K562 (cell line): ENCODE measurements around the gene ZNF385C. TPM values are rescaled to one million over a fixed set of nuclear protein-coding genes. Genes with fewer than 3 reads are reported as not detected.

Experiments used
- ATAC-seq: fragments of 200-7000 bp; cut with Tn5 transposase; 3 replicates; pipeline ENCODE4 v1.9.1; 2020; ENCODE audit warnings: moderate library complexity
- BruUV-seq: library from RNA; stranded (reverse); fragments of 400-500 nt; replicated peaks from 2 replicates; lab custom pipeline; 2021; lab: Mats Ljungman, UMichigan
- CTCF ChIA-PET: fragments of 300-600 bp; formaldehyde crosslinking; extraction: SDS; loops from one replicate; lab custom pipeline; 2021; ENCODE audit warnings: low intra/inter-chr PET ratio; lab: Yijun Ruan, JAX
- POLR2A ChIA-PET: fragments of 300-600, 350-650 bp; sonication (Branson Sonifier 250); formaldehyde crosslinking; extraction: SDS; loops from one replicate; lab custom pipeline; 2021; ENCODE audit warnings: antibody characterized with exemption, inconsistent platforms; lab: Yijun Ruan, JAX
- DNase-seq, 4 experiments: peaks; one replicate each; pipeline versions ENCODE4 v3.0.0 to v3.0.0-alpha.2; 2011 to 2018; ENCODE audit warnings: low spot score in 3 of 4, mixed read lengths in 3 of 4; ENCODE audit errors: extremely low read depth in 1 of 4
- FAIRE-seq: peaks from 2 replicates; lab custom pipeline; 2011; peaks lifted over from hg19 to GRCh38; lab: Jason Lieb, UNC
- H2AFZ ChIP-seq: 2 replicates; pipeline ENCODE4 v1.6.0; 2011; ENCODE audit warnings: low read depth, low read length, control low read depth, inconsistent platforms
- H3K27ac ChIP-seq: fragments of 200-600 bp; 3 replicates; pipeline ENCODE4 v1.8.0; 2011; ENCODE audit warnings: low read depth, mild to moderate bottlenecking, control low read depth, inconsistent platforms, low read length, moderate library complexity, mixed read lengths; ENCODE audit errors: extremely low read depth
- H3K27me3 ChIP-seq, 2 experiments: fragments of 300-600 bp in 1 of 2; 2 replicates in 1 of 2; 3 replicates in 1 of 2; pipeline versions ENCODE4 v1.6.0 to v1.8.0; 2011; ENCODE audit warnings: inconsistent platforms in 2 of 2, low read length in 2 of 2, mild to moderate bottlenecking in 1 of 2, mixed read lengths in 1 of 2, moderate library complexity in 1 of 2; ENCODE audit not compliant: control insufficient read depth in 2 of 2, insufficient read depth in 2 of 2
- H3K36me3 ChIP-seq: fragments of 300-600 bp; 3 replicates; pipeline ENCODE4 v1.8.0; 2011; ENCODE audit warnings: mild to moderate bottlenecking, low read length, inconsistent platforms; ENCODE audit not compliant: control insufficient read depth, insufficient read depth
- H3K4me1 ChIP-seq, 2 experiments: fragments of 200-600 bp in 1 of 2; replicated peaks in 1 of 2; 2 replicates in 1 of 2; 3 replicates in 1 of 2; pipeline versions ENCODE4 v1.5.1 to v1.8.0; 2011; ENCODE audit warnings: inconsistent platforms in 2 of 2, low read length in 2 of 2, mild to moderate bottlenecking in 1 of 2, mixed read lengths in 1 of 2, moderate library complexity in 1 of 2; ENCODE audit not compliant: control insufficient read depth in 2 of 2, insufficient read depth in 2 of 2
- H3K4me2 ChIP-seq: 2 replicates; pipeline ENCODE4 v1.6.1; 2011; ENCODE audit warnings: low read length, control low read depth, inconsistent platforms, mixed read lengths; ENCODE audit not compliant: insufficient read depth
- H3K4me3 ChIP-seq: fragments of 200-600 bp; sonication (generic), shearing (Covaris generic); 2 replicates; pipeline ENCODE4 v1.5.1; 2016; ENCODE audit warnings: control low read depth, inconsistent platforms
- H3K79me2 ChIP-seq: fragments of 200-600 bp; 3 replicates; pipeline ENCODE4 v1.8.0; 2011; ENCODE audit warnings: low read length, inconsistent platforms; ENCODE audit not compliant: control insufficient read depth, insufficient read depth
- H3K9ac ChIP-seq, 2 experiments: 2 replicates each; pipeline versions ENCODE4 v1.6.0 to v1.6.1; 2011; ENCODE audit warnings: low read depth in 2 of 2, low read length in 2 of 2, control low read depth in 1 of 2, inconsistent platforms in 1 of 2, mild to moderate bottlenecking in 1 of 2, mixed read lengths in 1 of 2; ENCODE audit not compliant: insufficient read depth in 1 of 2
- H3K9me1 ChIP-seq: one replicate; pipeline ENCODE4 v1.6.0; 2011; ENCODE audit warnings: inconsistent platforms, mild to moderate bottlenecking, low read length, moderate library complexity; ENCODE audit not compliant: control insufficient read depth, insufficient read depth
- H3K9me3 ChIP-seq: replicated peaks from 2 replicates; pipeline ENCODE4 v1.5.1; 2011; ENCODE audit warnings: low read depth, low read length, inconsistent platforms; ENCODE audit not compliant: control insufficient read depth, insufficient read depth
- H4K20me1 ChIP-seq: replicated peaks from 2 replicates; pipeline ENCODE4 v1.6.1; 2011; ENCODE audit warnings: low read length, inconsistent platforms, mixed read lengths; ENCODE audit not compliant: control insufficient read depth, insufficient read depth
- E2F3 ChIP-seq: fragments of 250-450 bp; sonication (Bioruptor Pico); IDR thresholded peaks from 2 replicates; pipeline ENCODE4 v1.4.0; 2020; ENCODE audit warnings: mild to moderate bottlenecking
- HIVEP1 ChIP-seq: fragments of 250-450 bp; sonication (Bioruptor Pico); IDR thresholded peaks from 2 replicates; pipeline ENCODE4 v1.4.0; 2020; ENCODE audit warnings: mild to moderate bottlenecking
- KLF1 ChIP-seq: fragments of 450-650 bp; IDR thresholded peaks from 2 replicates; pipeline ENCODE4 v1.6.1; 2016; ENCODE audit warnings: missing genetic modification characterization, missing compliant biosample characterization
- MCM7 ChIP-seq, 2 experiments: fragments of 450-650 bp; IDR thresholded peaks; 2 replicates each; pipeline ENCODE4 v1.6.1; 2016 to 2018
- NELFE ChIP-seq: IDR thresholded peaks from 2 replicates; pipeline ENCODE4 v1.6.1; 2011; ENCODE audit warnings: mild to moderate bottlenecking; ENCODE audit not compliant: insufficient read depth, insufficient read length
- NEUROD1 ChIP-seq: fragments of 150-350 bp; IDR thresholded peaks from 2 replicates; pipeline ENCODE4 v1.6.1; 2014; ENCODE audit warnings: borderline replicate concordance, low read length, low read depth; ENCODE audit not compliant: partially characterized antibody
- NRF1 ChIP-seq, 2 experiments: fragments of 450-650 bp; IDR thresholded peaks in 1 of 2; conservative IDR thresholded peaks in 1 of 2; 2 replicates each; pipeline ENCODE4 v1.6.1; 2014; ENCODE audit warnings: mild to moderate bottlenecking in 2 of 2
- RCOR1 ChIP-seq, 2 experiments: IDR thresholded peaks; 2 replicates each; pipeline ENCODE4 v1.6.1; 2012; ENCODE audit warnings: low read depth in 2 of 2, low read length in 2 of 2, borderline replicate concordance in 1 of 2, improper control_type of control experiment in 1 of 2
- ZNF217 ChIP-seq: sonication (generic); formaldehyde crosslinking; IDR thresholded peaks from 2 replicates; pipeline ENCODE4 v1.8.0; 2022; ENCODE audit warnings: mild to moderate bottlenecking, missing genetic modification reagents
- ZNF586 ChIP-seq: fragments of 450-650 bp; formaldehyde crosslinking; conservative IDR thresholded peaks from 2 replicates; pipeline ENCODE4 v1.4.0; 2020; ENCODE audit warnings: mild to moderate bottlenecking, moderate library complexity
- WGBS: fragments of 100-300 bp; shearing (Covaris generic); methylation state at CpG from one replicate; pipeline ENCODE4 v1.1.6; 2016; ENCODE audit warnings: low coverage, mixed read lengths; ENCODE audit not compliant: insufficient coverage; ENCODE audit errors: missing lambda C conversion rate; 5-methylcytosine and 5-hydroxymethylcytosine counted together
- in situ Hi-C: fragments of 300-500 bp; cut with MboI; formaldehyde crosslinking; loops from 4 replicates; pipeline ENCODE4 v1.15.0; 2018; ENCODE audit warnings: inconsistent platforms, mixed read lengths
- intact Hi-C: fragments of 100-400 bp; cut with micrococcal nuclease; formaldehyde crosslinking; loops from 2 replicates; pipeline ENCODE4 v1.14.2; 2022
- polyA plus RNA-seq, 8 experiments: library from polyadenylated mRNA; depleted of rRNA in 4 of 8; stranded (reverse) in 5 of 8; unstranded in 3 of 8; fragments of >200 nt; fragmentation: Nextera tagmentation in 2 of 8; fragmentation: Illumina TruSeq in 1 of 8; extraction: Ambion mirVana in 2 of 8; extraction: Trizol in 1 of 8; gene quantifications; 2 replicates each; pipeline versions ENCODE4 v1.2.1 to v1.2.3, GENCODE V29; 2011 to 2014; ENCODE audit warnings: inconsistent platforms in 1 of 8, missing spikeins in 1 of 8
- total RNA-seq, 7 experiments: library from RNA; depleted of rRNA in 6 of 7; stranded (reverse); fragments of >200 nt in 6 of 7; fragmentation: Illumina TruSeq in 2 of 7; extraction: Trizol in 2 of 7; gene quantifications; 2 replicates each; pipeline versions ENCODE4 v1.2.1 to v1.2.3, GENCODE V29; 2011 to 2021; ENCODE audit warnings: low replicate concordance in 1 of 7
- TF ChIP-seq, protein P1 (sequence below): fragments of 250-450 bp; sonication (Bioruptor Pico); IDR thresholded peaks from 2 replicates; pipeline ENCODE4 v1.8.0; 2022; ENCODE audit warnings: inconsistent platforms
- TF ChIP-seq, protein P2 (sequence below): sonication (generic); formaldehyde crosslinking; IDR thresholded peaks from 2 replicates; pipeline ENCODE4 v1.8.0; 2022; ENCODE audit warnings: mild to moderate bottlenecking, missing genetic modification reagents
- TF ChIP-seq, protein P3 (sequence below), 3 experiments: IDR thresholded peaks in 2 of 3; conservative IDR thresholded peaks in 1 of 3; 2 replicates each; pipeline ENCODE4 v1.5.1; 2011 to 2012; ENCODE audit warnings: low read length in 3 of 3, mild to moderate bottlenecking in 3 of 3, control low read depth in 2 of 3, improper control_type of control experiment in 1 of 3, inconsistent platforms in 1 of 3, low read depth in 1 of 3, mixed read lengths in 1 of 3, moderate library complexity in 1 of 3; ENCODE audit not compliant: insufficient read depth in 2 of 3
- TF ChIP-seq, protein P4 (sequence below): sonication (generic); formaldehyde crosslinking; IDR thresholded peaks from 2 replicates; pipeline ENCODE4 v1.8.1; 2022; ENCODE audit warnings: missing genetic modification reagents

ZNF385C gene
- total and polyA plus RNA-seq, 9 of the 15 experiments (the other 6 are each of a cell fraction or from before 2014, with no cell fraction given): 0.03 to 0.35 (median 0.18) TPM; not detected in 1

DNA sequence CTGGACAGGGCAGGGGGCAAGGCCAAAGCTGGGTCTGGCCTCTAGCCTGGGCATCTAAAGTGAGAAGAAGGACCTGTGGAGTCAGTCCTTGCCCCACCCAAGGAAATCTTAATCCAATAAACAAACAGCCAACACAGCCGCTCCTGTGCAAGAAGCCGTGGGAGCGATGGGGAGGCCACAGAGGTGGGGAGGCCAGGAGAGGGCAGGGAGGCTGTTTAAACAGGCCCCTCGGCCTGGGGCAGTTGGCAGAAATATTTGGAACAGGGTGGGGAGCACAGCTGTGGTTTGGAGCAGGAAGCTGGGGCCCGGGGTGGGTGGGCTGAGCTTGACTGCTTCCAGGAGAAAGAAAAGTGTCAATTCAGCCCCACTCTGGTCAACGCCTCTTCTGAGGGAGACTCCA is 5.3 kb downstream of the ZNF385C start:
- H4K20me1 ChIP-seq: no peaks in the 10 kb centered on the region; the same call in 1 of the 2 replicates
- ChIA-PET CTCF (no interaction called here), POLR2A (interaction anchor here (0.5 to 1.7 kb wide), 2 partner anchors 11 to 224 kb away, joined by 4 to 5 read pairs; no protein-coding TSS in a partner anchor)
- no peaks in the 10 kb centered on the region for H3K36me3 ChIP-seq
- H2AFZ ChIP-seq: no peak overlapping the region
- no peak overlapping the region for H3K4me3 ChIP-seq
- H3K27me3 ChIP-seq: peaks cover 0 to 19% of the 10 kb centered on the region in 2 experiments; a peak in 2 of 5 replicates
- no peaks in the 10 kb centered on the region for H3K9me3 ChIP-seq
- no peak overlapping the region for H3K27ac ChIP-seq
- intact Hi-C loops (no loop called here), in situ Hi-C loops (no loop called here)
- DNase-seq: no peak
- BruUV-seq: no TSS peak
- no peaks in the 10 kb centered on the region for H3K9me1 ChIP-seq
- H3K4me1 ChIP-seq: peaks cover 21 to 35% of the 10 kb centered on the region in 2 experiments
- no peak overlapping the region for H3K9ac ChIP-seq
- no peak for FAIRE-seq
- no peak overlapping the region for H3K4me2 ChIP-seq
- 71% methylated on average over 5 of the region's 6 CpGs for WGBS
- no peak for ATAC-seq
- no peaks in the 10 kb centered on the region for H3K79me2 ChIP-seq
- TF ChIP-seq E2F3 (CRISPR knock-in tag): no peak
- TF ChIP-seq, protein P1, sequence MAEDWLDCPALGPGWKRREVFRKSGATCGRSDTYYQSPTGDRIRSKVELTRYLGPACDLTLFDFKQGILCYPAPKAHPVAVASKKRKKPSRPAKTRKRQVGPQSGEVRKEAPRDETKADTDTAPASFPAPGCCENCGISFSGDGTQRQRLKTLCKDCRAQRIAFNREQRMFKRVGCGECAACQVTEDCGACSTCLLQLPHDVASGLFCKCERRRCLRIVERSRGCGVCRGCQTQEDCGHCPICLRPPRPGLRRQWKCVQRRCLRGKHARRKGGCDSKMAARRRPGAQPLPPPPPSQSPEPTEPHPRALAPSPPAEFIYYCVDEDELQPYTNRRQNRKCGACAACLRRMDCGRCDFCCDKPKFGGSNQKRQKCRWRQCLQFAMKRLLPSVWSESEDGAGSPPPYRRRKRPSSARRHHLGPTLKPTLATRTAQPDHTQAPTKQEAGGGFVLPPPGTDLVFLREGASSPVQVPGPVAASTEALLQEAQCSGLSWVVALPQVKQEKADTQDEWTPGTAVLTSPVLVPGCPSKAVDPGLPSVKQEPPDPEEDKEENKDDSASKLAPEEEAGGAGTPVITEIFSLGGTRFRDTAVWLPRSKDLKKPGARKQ (CRISPR knock-in tag): no peak
- TF ChIP-seq KLF1: no peak
- TF ChIP-seq NEUROD1: no peak
- no peak for TF ChIP-seq ZNF586
- no peak for TF ChIP-seq RCOR1 (IDR thresholded peaks at IDR 0.05; ENCODE audit: borderline replicate concordance in 1 of 2, low read depth in 2 of 2, low read length in 2 of 2)
- TF ChIP-seq MCM7 (IDR thresholded peaks at IDR 0.05): no peak
- no peak for TF ChIP-seq NELFE
- TF ChIP-seq HIVEP1 (CRISPR knock-in tag): no peak
- TF ChIP-seq, protein P2, sequence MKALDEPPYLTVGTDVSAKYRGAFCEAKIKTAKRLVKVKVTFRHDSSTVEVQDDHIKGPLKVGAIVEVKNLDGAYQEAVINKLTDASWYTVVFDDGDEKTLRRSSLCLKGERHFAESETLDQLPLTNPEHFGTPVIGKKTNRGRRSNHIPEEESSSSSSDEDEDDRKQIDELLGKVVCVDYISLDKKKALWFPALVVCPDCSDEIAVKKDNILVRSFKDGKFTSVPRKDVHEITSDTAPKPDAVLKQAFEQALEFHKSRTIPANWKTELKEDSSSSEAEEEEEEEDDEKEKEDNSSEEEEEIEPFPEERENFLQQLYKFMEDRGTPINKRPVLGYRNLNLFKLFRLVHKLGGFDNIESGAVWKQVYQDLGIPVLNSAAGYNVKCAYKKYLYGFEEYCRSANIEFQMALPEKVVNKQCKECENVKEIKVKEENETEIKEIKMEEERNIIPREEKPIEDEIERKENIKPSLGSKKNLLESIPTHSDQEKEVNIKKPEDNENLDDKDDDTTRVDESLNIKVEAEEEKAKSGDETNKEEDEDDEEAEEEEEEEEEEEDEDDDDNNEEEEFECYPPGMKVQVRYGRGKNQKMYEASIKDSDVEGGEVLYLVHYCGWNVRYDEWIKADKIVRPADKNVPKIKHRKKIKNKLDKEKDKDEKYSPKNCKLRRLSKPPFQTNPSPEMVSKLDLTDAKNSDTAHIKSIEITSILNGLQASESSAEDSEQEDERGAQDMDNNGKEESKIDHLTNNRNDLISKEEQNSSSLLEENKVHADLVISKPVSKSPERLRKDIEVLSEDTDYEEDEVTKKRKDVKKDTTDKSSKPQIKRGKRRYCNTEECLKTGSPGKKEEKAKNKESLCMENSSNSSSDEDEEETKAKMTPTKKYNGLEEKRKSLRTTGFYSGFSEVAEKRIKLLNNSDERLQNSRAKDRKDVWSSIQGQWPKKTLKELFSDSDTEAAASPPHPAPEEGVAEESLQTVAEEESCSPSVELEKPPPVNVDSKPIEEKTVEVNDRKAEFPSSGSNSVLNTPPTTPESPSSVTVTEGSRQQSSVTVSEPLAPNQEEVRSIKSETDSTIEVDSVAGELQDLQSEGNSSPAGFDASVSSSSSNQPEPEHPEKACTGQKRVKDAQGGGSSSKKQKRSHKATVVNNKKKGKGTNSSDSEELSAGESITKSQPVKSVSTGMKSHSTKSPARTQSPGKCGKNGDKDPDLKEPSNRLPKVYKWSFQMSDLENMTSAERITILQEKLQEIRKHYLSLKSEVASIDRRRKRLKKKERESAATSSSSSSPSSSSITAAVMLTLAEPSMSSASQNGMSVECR (CRISPR knock-in tag): no peak
- TF ChIP-seq, protein P3, sequence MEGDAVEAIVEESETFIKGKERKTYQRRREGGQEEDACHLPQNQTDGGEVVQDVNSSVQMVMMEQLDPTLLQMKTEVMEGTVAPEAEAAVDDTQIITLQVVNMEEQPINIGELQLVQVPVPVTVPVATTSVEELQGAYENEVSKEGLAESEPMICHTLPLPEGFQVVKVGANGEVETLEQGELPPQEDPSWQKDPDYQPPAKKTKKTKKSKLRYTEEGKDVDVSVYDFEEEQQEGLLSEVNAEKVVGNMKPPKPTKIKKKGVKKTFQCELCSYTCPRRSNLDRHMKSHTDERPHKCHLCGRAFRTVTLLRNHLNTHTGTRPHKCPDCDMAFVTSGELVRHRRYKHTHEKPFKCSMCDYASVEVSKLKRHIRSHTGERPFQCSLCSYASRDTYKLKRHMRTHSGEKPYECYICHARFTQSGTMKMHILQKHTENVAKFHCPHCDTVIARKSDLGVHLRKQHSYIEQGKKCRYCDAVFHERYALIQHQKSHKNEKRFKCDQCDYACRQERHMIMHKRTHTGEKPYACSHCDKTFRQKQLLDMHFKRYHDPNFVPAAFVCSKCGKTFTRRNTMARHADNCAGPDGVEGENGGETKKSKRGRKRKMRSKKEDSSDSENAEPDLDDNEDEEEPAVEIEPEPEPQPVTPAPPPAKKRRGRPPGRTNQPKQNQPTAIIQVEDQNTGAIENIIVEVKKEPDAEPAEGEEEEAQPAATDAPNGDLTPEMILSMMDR (IDR thresholded peaks at IDR 0.05 in 2 of 3, conservative IDR thresholded peaks at IDR 0.05 in 1 of 3; ENCODE audit: insufficient read depth in 2 of 3, low read depth in 1 of 3, low read length in 3 of 3): no peak
- TF ChIP-seq, protein P4, sequence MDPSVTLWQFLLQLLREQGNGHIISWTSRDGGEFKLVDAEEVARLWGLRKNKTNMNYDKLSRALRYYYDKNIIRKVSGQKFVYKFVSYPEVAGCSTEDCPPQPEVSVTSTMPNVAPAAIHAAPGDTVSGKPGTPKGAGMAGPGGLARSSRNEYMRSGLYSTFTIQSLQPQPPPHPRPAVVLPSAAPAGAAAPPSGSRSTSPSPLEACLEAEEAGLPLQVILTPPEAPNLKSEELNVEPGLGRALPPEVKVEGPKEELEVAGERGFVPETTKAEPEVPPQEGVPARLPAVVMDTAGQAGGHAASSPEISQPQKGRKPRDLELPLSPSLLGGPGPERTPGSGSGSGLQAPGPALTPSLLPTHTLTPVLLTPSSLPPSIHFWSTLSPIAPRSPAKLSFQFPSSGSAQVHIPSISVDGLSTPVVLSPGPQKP: no peak
- no peak for TF ChIP-seq NRF1 (conservative IDR thresholded peaks at IDR 0.05 in 1 of 2, IDR thresholded peaks at IDR 0.05 in 1 of 2)
- TF ChIP-seq ZNF217 (CRISPR knock-in tag): no peak
